ENCODE measurements around the gene RGS12. TPM values are rescaled to one million over a fixed set of nuclear protein-coding genes. Genes with fewer than 3 reads are reported as not detected.

RGS12 gene
- total and polyA plus RNA-seq, 2 of the 8 experiments (the other 6 are each of a cell fraction or from before 2014, with no cell fraction given): 6.0 to 16.4 TPM

GRCh38 chr4:3339577-3339976, 46.8 kb downstream of the RGS12 start:
- H2BK20ac ChIP-seq (ENCODE audit: low read length): no peak overlapping the region
- no peak overlapping the region for H3K14ac ChIP-seq (ENCODE audit: insufficient read length)
- no peak for FAIRE-seq
- H3K4me1 ChIP-seq (replicated peaks in 1 of 4; ENCODE audit: control insufficient read depth in 3 of 4, insufficient read depth in 4 of 4, low read length in 3 of 4): peaks cover 0 to 4% (median under 1%) of the 10 kb centered on the region in 4 experiments; a peak in 2 of 7 replicates
- POLR2A ChIA-PET (ENCODE audit: partially characterized antibody): no interaction called here
- no peak overlapping the region; the same call in 1 of the 2 replicates for H3K18ac ChIP-seq (ENCODE audit: extremely low read depth, low read length)
- H3K23me2 ChIP-seq (ENCODE audit: low read depth, low read length): no peaks in the 10 kb centered on the region
- CTCF ChIA-PET (ENCODE audit: partially characterized antibody): interaction anchor here (0.6 to 0.7 kb wide), 3 partner anchors 28 to 55 kb away, joined by 3 to 4 read pairs (median 3); no protein-coding TSS in a partner anchor
- no peaks in the 10 kb centered on the region for H3K79me2 ChIP-seq (ENCODE audit: control insufficient read depth in 1 of 2, insufficient read depth in 2 of 2, low read length in 2 of 2)
- H2AK5ac ChIP-seq (ENCODE audit: low read depth, low read length): no peak overlapping the region
- no peak overlapping the region for H3K4ac ChIP-seq (replicated peaks; ENCODE audit: insufficient read length, low read depth, low read length)
- no peak overlapping the region for H3K56ac ChIP-seq (replicated peaks; ENCODE audit: insufficient read length, low read depth, low read length)
- H3K36me3 ChIP-seq (ENCODE audit: control insufficient read depth in 2 of 4, insufficient read depth in 4 of 4, low read length in 3 of 4): no peaks in the 10 kb centered on the region
- H2AFZ ChIP-seq (ENCODE audit: low read length): no peak overlapping the region
- H4K5ac ChIP-seq (ENCODE audit: insufficient read length, low read depth, low read length): no peak overlapping the region
- peaks cover 2 to 10% of the 10 kb centered on the region in 2 experiments for H4K20me1 ChIP-seq (replicated peaks in 1 of 2; ENCODE audit: control insufficient read depth in 1 of 2, insufficient read depth in 2 of 2, low read length in 2 of 2)
- H2BK12ac ChIP-seq (ENCODE audit: low read depth, low read length): no peak overlapping the region
- no peaks in the 10 kb centered on the region for H3K9me3 ChIP-seq (ENCODE audit: insufficient read depth in 2 of 2, low read depth in 1 of 2, low read length in 1 of 2)
- H3K9ac ChIP-seq (replicated peaks in 1 of 4; ENCODE audit: extremely low read depth in 1 of 4, low read depth in 3 of 4, low read length in 3 of 4): no peak overlapping the region
- no peak overlapping the region for H2BK120ac ChIP-seq (replicated peaks; ENCODE audit: low read depth, low read length)
- H2BK15ac ChIP-seq (ENCODE audit: low read length): no peak overlapping the region
- H3K27ac ChIP-seq (ENCODE audit: low read depth, low read length): no peak overlapping the region
- no peak overlapping the region for H2BK5ac ChIP-seq (ENCODE audit: low read depth, low read length)
- H3K4me3 ChIP-seq (ENCODE audit: extremely low read depth in 1 of 4, insufficient read depth in 2 of 4, low read depth in 3 of 4, low read length in 4 of 4): no peak overlapping the region
- no peak for DNase-seq (ENCODE audit: low read depth in 1 of 2, low spot score in 2 of 2)
- H3K79me1 ChIP-seq (ENCODE audit: low read depth, low read length): no peaks in the 10 kb centered on the region; the same call in 1 of the 2 replicates
- H4K91ac ChIP-seq (replicated peaks; ENCODE audit: insufficient read length, low read length): no peak overlapping the region
- no peaks in the 10 kb centered on the region for H3K27me3 ChIP-seq (replicated peaks in 1 of 4; ENCODE audit: control insufficient read depth in 3 of 4, extremely low read depth in 1 of 4, insufficient read depth in 3 of 4, low read length in 3 of 4)
- no peak overlapping the region for H3K23ac ChIP-seq (ENCODE audit: insufficient read length)
- H3K4me2 ChIP-seq (ENCODE audit: insufficient read depth in 1 of 2, low read depth in 2 of 2, low read length in 2 of 2): no peak overlapping the region
- H4K8ac ChIP-seq (ENCODE audit: extremely low read depth, insufficient read depth, low read length): no peak overlapping the region
- WGBS, 2 experiments (ENCODE audit: extremely low coverage in 1 of 2, insufficient coverage in 1 of 2, insufficient read length in 1 of 2, insufficient replicate concordance in 2 of 2, low coverage in 1 of 2, low lambda C conversion rate in 2 of 2, missing lambda C conversion rate in 1 of 2): 87% methylated on average over 3 of the region's 3 CpGs; no CpG with 5 or more reads in 1 of the 2 experiments
- TF ChIP-seq RNF2 (IDR thresholded peaks at IDR 0.05; ENCODE audit: borderline replicate concordance, low read depth, low read length, missing control alignments, poor library complexity, severe bottlenecking): no peak
- TF ChIP-seq ZNF274 (IDR thresholded peaks at IDR 0.05; ENCODE audit: borderline replicate concordance, extremely low read depth, low read length): no peak
- no peak for TF ChIP-seq SP1 (IDR thresholded peaks at IDR 0.05; ENCODE audit: low read depth, low read length)
- TF ChIP-seq BCL11A (IDR thresholded peaks at IDR 0.05; ENCODE audit: low read depth in 2 of 2, low read length in 2 of 2): no peak

Data from H1 (cell line).